ENCODE results near the gene CYFIP1. TPM values are rescaled to one million over a fixed set of nuclear protein-coding genes. Genes with fewer than 3 reads are reported as not detected.

The CYFIP1 gene
- total and polyA plus RNA-seq, 2 of the 8 experiments (the other 6 are each of a cell fraction or from before 2014, with no cell fraction given): 38.6 to 81.7 TPM

DNA sequence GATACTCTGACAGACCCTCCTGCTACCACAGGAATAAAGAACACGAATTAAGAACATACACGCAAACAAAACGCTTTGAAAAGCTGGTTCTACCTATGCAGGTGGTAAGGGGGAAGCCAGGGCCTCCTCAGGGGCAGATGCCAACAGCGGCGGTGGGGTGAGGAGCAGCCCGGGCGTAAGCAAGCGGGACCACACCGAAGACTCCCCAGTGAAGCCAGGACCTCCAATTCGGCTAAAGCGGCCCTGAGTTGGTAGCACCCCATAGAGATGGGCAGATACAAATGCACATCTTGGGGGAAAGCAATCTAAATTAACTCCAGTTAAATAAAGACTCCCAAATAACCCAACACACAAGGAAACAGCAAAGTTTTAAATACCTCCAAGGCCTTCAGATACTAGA lies 109.3 kb downstream of the CYFIP1 start:
- Histone ChIP-seq H3K23me2 (ENCODE audit: low read depth, low read length) (no peaks in the 10 kb centered on the region), H2BK15ac (ENCODE audit: low read length) (no peak overlapping the region), H2AFZ (ENCODE audit: low read length) (no peak overlapping the region), H3K4me2 (ENCODE audit: insufficient read depth in 1 of 2, low read depth in 2 of 2, low read length in 2 of 2) (no peak overlapping the region), H3K9ac (replicated peaks in 1 of 4; ENCODE audit: extremely low read depth in 1 of 4, low read depth in 3 of 4, low read length in 3 of 4) (no peak overlapping the region), H3K4ac (replicated peaks; ENCODE audit: insufficient read length, low read depth, low read length) (no peak overlapping the region), H3K23ac (ENCODE audit: insufficient read length) (no peak overlapping the region), H4K5ac (ENCODE audit: insufficient read length, low read depth, low read length) (no peak overlapping the region), H3K14ac (ENCODE audit: insufficient read length) (no peak overlapping the region), H3K27me3 (replicated peaks in 1 of 4; ENCODE audit: control insufficient read depth in 3 of 4, extremely low read depth in 1 of 4, insufficient read depth in 3 of 4, low read length in 3 of 4) (no peaks in the 10 kb centered on the region), H3K27ac (ENCODE audit: low read depth, low read length) (no peak overlapping the region), H4K91ac (replicated peaks; ENCODE audit: insufficient read length, low read length) (no peak overlapping the region), H3K79me1 (ENCODE audit: low read depth, low read length) (no peaks in the 10 kb centered on the region), H3K9me3 (ENCODE audit: insufficient read depth in 2 of 2, low read depth in 1 of 2, low read length in 1 of 2) (no peaks in the 10 kb centered on the region), H2BK12ac (ENCODE audit: low read depth, low read length) (no peak overlapping the region), H2BK5ac (ENCODE audit: low read depth, low read length) (no peak overlapping the region), H3K36me3 (ENCODE audit: control insufficient read depth in 2 of 4, insufficient read depth in 4 of 4, low read length in 3 of 4) (peaks cover 9 to 32% (median 17%) of the 10 kb centered on the region in 4 experiments), H3K4me3 (ENCODE audit: extremely low read depth in 1 of 4, insufficient read depth in 2 of 4, low read depth in 3 of 4, low read length in 4 of 4) (no peak overlapping the region), H3K79me2 (ENCODE audit: control insufficient read depth in 1 of 2, insufficient read depth in 2 of 2, low read length in 2 of 2) (no peaks in the 10 kb centered on the region), H2BK120ac (replicated peaks; ENCODE audit: low read depth, low read length) (no peak overlapping the region), H4K8ac (ENCODE audit: extremely low read depth, insufficient read depth, low read length) (no peak overlapping the region), H4K20me1 (replicated peaks in 1 of 2; ENCODE audit: control insufficient read depth in 1 of 2, insufficient read depth in 2 of 2, low read length in 2 of 2) (peaks cover 0 to 2% of the 10 kb centered on the region in 2 experiments), H2AK5ac (ENCODE audit: low read depth, low read length) (no peak overlapping the region), H3K56ac (replicated peaks; ENCODE audit: insufficient read length, low read depth, low read length) (no peak overlapping the region), H3K18ac (ENCODE audit: extremely low read depth, low read length) (no peak overlapping the region), H2BK20ac (ENCODE audit: low read length) (no peak overlapping the region), H3K4me1 (replicated peaks in 1 of 4; ENCODE audit: control insufficient read depth in 3 of 4, insufficient read depth in 4 of 4, low read length in 3 of 4) (peaks cover 0 to 6% (median 5%) of the 10 kb centered on the region in 4 experiments; a peak in 4 of 7 replicates)
- POLR2A ChIA-PET (ENCODE audit: partially characterized antibody): interaction anchor here (1.0 to 1.8 kb wide), 2 partner anchors 9 to 22 kb away, joined by 3 to 8 read pairs; no protein-coding TSS in a partner anchor
- no peak for DNase-seq (ENCODE audit: low read depth in 1 of 2, low spot score in 2 of 2)
- CTCF ChIA-PET (ENCODE audit: partially characterized antibody): no interaction called here
- TF ChIP-seq ZNF274 (IDR thresholded peaks at IDR 0.05; ENCODE audit: borderline replicate concordance, extremely low read depth, low read length) (no peak), SP4 (IDR thresholded peaks at IDR 0.05; ENCODE audit: low read length) (no peak), PHF8 (conservative IDR thresholded peaks at IDR 0.05; ENCODE audit: low read depth, low read length) (no peak), SAP30 (IDR thresholded peaks at IDR 0.05; ENCODE audit: insufficient read depth, insufficient replicate concordance, low read length) (no peak), SP1 (IDR thresholded peaks at IDR 0.05; ENCODE audit: low read depth, low read length) (no peak), NANOG (IDR thresholded peaks at IDR 0.05; ENCODE audit: insufficient read depth, low read depth, low read length, poor library complexity, severe bottlenecking) (no peak), SIX5 (IDR thresholded peaks at IDR 0.05; ENCODE audit: low read depth, low read length) (no peak), TCF12 (IDR thresholded peaks at IDR 0.05; ENCODE audit: low read depth, low read length) (no peak), EZH2 (IDR thresholded peaks at IDR 0.05; ENCODE audit: low read depth, low read length, severe bottlenecking) (no peak), CREB1 (IDR thresholded peaks at IDR 0.05) (no peak), RFX5 (IDR thresholded peaks at IDR 0.05; ENCODE audit: borderline replicate concordance, low read depth, low read length) (no peak), RNF2 (IDR thresholded peaks at IDR 0.05; ENCODE audit: borderline replicate concordance, low read depth, low read length, missing control alignments, poor library complexity, severe bottlenecking) (no peak), RXRA (IDR thresholded peaks at IDR 0.05; ENCODE audit: insufficient read depth, low read depth, low read length) (no peak), KDM5A (IDR thresholded peaks at IDR 0.05; ENCODE audit: low read length) (no peak), RBBP5 (IDR thresholded peaks at IDR 0.05; ENCODE audit: borderline replicate concordance, low read depth, low read length) (no peak)
- no peak for FAIRE-seq
- WGBS, 2 experiments (ENCODE audit: extremely low coverage in 1 of 2, insufficient coverage in 1 of 2, insufficient read length in 1 of 2, insufficient replicate concordance in 2 of 2, low coverage in 1 of 2, low lambda C conversion rate in 2 of 2, missing lambda C conversion rate in 1 of 2): 87% methylated on average over 11 of the region's 11 CpGs; no CpG with 5 or more reads in 1 of the 2 experiments

Data from H1 (cell line).